CD14-positive monocyte (primary cell): ENCODE results near the gene ESRRB. TPM values are rescaled to one million over a fixed set of nuclear protein-coding genes. Genes with fewer than 3 reads are reported as not detected.

Experiments
- DNase-seq, 3 donors: peaks; one replicate each; pipeline ENCODE4 v3.0.0-alpha.2; 2011 to 2022
- H2AFZ ChIP-seq: 2 replicates; pipeline ENCODE4 v1.6.0; 2012; ENCODE audit warnings: mild to moderate bottlenecking, low read depth, low read length, inconsistent platforms; ENCODE audit not compliant: insufficient read depth, poor library complexity, severe bottlenecking
- H3K27ac ChIP-seq, 2 donors: 1 replicate in 1 of 2; 2 replicates in 1 of 2; pipeline ENCODE4 v1.5.1; 2012 to 2013; ENCODE audit warnings: low read length in 2 of 2, control low read depth in 1 of 2, inconsistent platforms in 1 of 2, low read depth in 1 of 2, mild to moderate bottlenecking in 1 of 2
- H3K27me3 ChIP-seq, 2 donors: one replicate each; pipeline versions ENCODE4 v1.6.0 to v1.6.1; 2011 to 2013; ENCODE audit warnings: low read length in 2 of 2; ENCODE audit not compliant: control insufficient read depth in 2 of 2, insufficient read depth in 2 of 2
- H3K36me3 ChIP-seq, 2 donors: replicated peaks in 1 of 2; 1 replicate in 1 of 2; 2 replicates in 1 of 2; pipeline versions ENCODE4 v1.5.1 to v1.6.1; 2012 to 2013; ENCODE audit warnings: low read length in 2 of 2, control low read depth in 1 of 2, inconsistent platforms in 1 of 2, mild to moderate bottlenecking in 1 of 2; ENCODE audit not compliant: insufficient read depth in 2 of 2, control insufficient read depth in 1 of 2
- H3K4me1 ChIP-seq, 2 donors: 1 replicate in 1 of 2; 2 replicates in 1 of 2; pipeline versions ENCODE4 v1.5.1 to v1.6.1; 2012 to 2013; ENCODE audit warnings: low read length in 2 of 2, control low read depth in 1 of 2, inconsistent platforms in 1 of 2, mild to moderate bottlenecking in 1 of 2, moderate library complexity in 1 of 2; ENCODE audit not compliant: insufficient read depth in 2 of 2, control insufficient read depth in 1 of 2
- H3K4me2 ChIP-seq: replicated peaks from 2 replicates; pipeline ENCODE3; 2012; ENCODE audit warnings: low read length, moderate library complexity, mild to moderate bottlenecking; ENCODE audit not compliant: poor library complexity, severe bottlenecking; ENCODE audit errors: extremely low read depth
- H3K4me3 ChIP-seq, 3 experiments: fragments of 200-600 bp in 1 of 3; sonication (generic) in 1 of 3; replicated peaks in 1 of 3; 1 replicate in 2 of 3; 2 replicates in 1 of 3; pipeline ENCODE4 v1.5.1; 2011 to 2013; ENCODE audit warnings: low read length in 3 of 3, mild to moderate bottlenecking in 3 of 3, control low read depth in 2 of 3, low read depth in 2 of 3, inconsistent platforms in 1 of 3, moderate library complexity in 1 of 3
- H3K79me2 ChIP-seq: 2 replicates; pipeline ENCODE4 v1.6.0; 2012; ENCODE audit warnings: mild to moderate bottlenecking, control low read depth, inconsistent platforms, low read length, moderate library complexity; ENCODE audit not compliant: insufficient read depth
- H3K9ac ChIP-seq: 2 replicates; pipeline ENCODE4 v1.6.0; 2017; ENCODE audit warnings: low read length, mild to moderate bottlenecking; ENCODE audit not compliant: insufficient read depth, poor library complexity, severe bottlenecking
- H3K9me3 ChIP-seq, 2 donors: replicated peaks in 1 of 2; 1 replicate in 1 of 2; 2 replicates in 1 of 2; pipeline versions ENCODE4 v1.5.1 to v1.6.1; 2012 to 2013; ENCODE audit warnings: low read length in 2 of 2, control low read depth in 1 of 2; ENCODE audit not compliant: control insufficient read depth in 1 of 2, insufficient read depth in 1 of 2
- H4K20me1 ChIP-seq: 2 replicates; pipeline ENCODE4 v1.6.0; 2012; ENCODE audit warnings: mild to moderate bottlenecking, low read length, control low read depth, moderate library complexity; ENCODE audit not compliant: insufficient read depth
- H3K27ac Mint-ChIP-seq, 7 donors: one replicate each; pipeline ENCODE4 v1.8.0; 2020; ENCODE audit warnings: mild to moderate bottlenecking in 7 of 7, mixed read lengths in 7 of 7, moderate library complexity in 6 of 7, inconsistent platforms in 2 of 7
- H3K27me3 Mint-ChIP-seq, 3 donors: one replicate each; pipeline ENCODE4 v1.8.0; 2021 to 2022; ENCODE audit warnings: low read depth in 3 of 3, mild to moderate bottlenecking in 3 of 3, mixed read lengths in 3 of 3, moderate library complexity in 3 of 3, inconsistent platforms in 1 of 3
- H3K36me3 Mint-ChIP-seq, 2 donors: one replicate each; pipeline ENCODE4 v1.8.0; 2020; ENCODE audit warnings: mixed read lengths in 2 of 2, inconsistent platforms in 1 of 2, mild to moderate bottlenecking in 1 of 2
- H3K4me1 Mint-ChIP-seq: one replicate; pipeline ENCODE4 v1.8.0; 2020; ENCODE audit warnings: mild to moderate bottlenecking, mixed read lengths
- H3K4me3 Mint-ChIP-seq, 2 donors: one replicate each; pipeline ENCODE4 v1.8.0; 2020; ENCODE audit warnings: mild to moderate bottlenecking in 2 of 2, mixed read lengths in 2 of 2, moderate library complexity in 1 of 2
- H3K9me3 Mint-ChIP-seq, 7 donors: one replicate each; pipeline ENCODE4 v1.8.0; 2020 to 2022; ENCODE audit warnings: mixed read lengths in 7 of 7, mild to moderate bottlenecking in 6 of 7, moderate library complexity in 6 of 7, inconsistent platforms in 2 of 7
- CTCF ChIP-seq: fragments of 200-600 bp; IDR thresholded peaks from one replicate; pipeline ENCODE4 v1.8.0; 2022; ENCODE audit warnings: antibody characterized with exemption, mild to moderate bottlenecking
- WGBS: methylation state at CpG from one replicate; pipeline ENCODE4 v1.1.5; 2013; ENCODE audit warnings: missing lambda C conversion rate; ENCODE audit not compliant: insufficient coverage; 5-methylcytosine and 5-hydroxymethylcytosine counted together
- intact Hi-C, 2 donors: fragments of 100-400 bp; cut with micrococcal nuclease; formaldehyde crosslinking; loops; one replicate each; pipeline versions ENCODE4 v1.15.0 to v1.15.1; 2023
- polyA plus RNA-seq, 3 donors: library from polyadenylated mRNA; depleted of rRNA in 1 of 3; unstranded in 2 of 3; stranded (reverse) in 1 of 3; fragments of 300-500 nt in 2 of 3; fragments of >200 nt in 1 of 3; fragmentation: Illumina TruSeq in 2 of 3; gene quantifications; 1 replicate in 2 of 3; 2 replicates in 1 of 3; pipeline ENCODE4 v1.2.3, GENCODE V29; 2012 to 2021

Gene ESRRB
- polyA plus RNA-seq, 3 donors, result 0.03 TPM; not detected in 2

- no CpG with 5 or more reads among the region's 2 CpGs for WGBS
- TF ChIP-seq CTCF, result no peak
These were observed 114.2 kb downstream of the ESRRB start for GRCh38 chr14:76490111-76490510.

GRCh38 chr14:76490735-76491134 is 114.8 kb downstream of the ESRRB start:
- H4K20me1 ChIP-seq, result no peaks in the 10 kb centered on the region
- 91% methylated on average over 10 of the region's 10 CpGs for WGBS
- H3K9ac ChIP-seq, result no peak overlapping the region
- no peaks in the 10 kb centered on the region for H3K4me1 ChIP-seq
- Mint-ChIP-seq H3K27me3 (peaks cover 1 to 5% (median 1%) of the 10 kb centered on the region in 3 donors), H3K9me3 (no peaks in the 10 kb centered on the region), H3K4me3 (no peak overlapping the region), H3K36me3 (no peaks in the 10 kb centered on the region), H3K27ac (no peak overlapping the region), H3K4me1 (no peaks in the 10 kb centered on the region)
- no peak overlapping the region for H3K27ac ChIP-seq
- H3K4me3 ChIP-seq, result no peak overlapping the region
- intact Hi-C loops, result no loop called here
- no peaks in the 10 kb centered on the region for H3K9me3 ChIP-seq
- H3K79me2 ChIP-seq, result no peaks in the 10 kb centered on the region
- no peaks in the 10 kb centered on the region for H3K36me3 ChIP-seq
- no peak overlapping the region for H3K4me2 ChIP-seq
- TF ChIP-seq CTCF, result no peak
- H2AFZ ChIP-seq, result no peak overlapping the region
- H3K27me3 ChIP-seq, result no peaks in the 10 kb centered on the region
- no peak for DNase-seq

More at GRCh38 chr14:76490111-76490510, 114.2 kb downstream of the ESRRB start:
- Histone ChIP-seq H3K9ac (no peak overlapping the region), H2AFZ (no peak overlapping the region), H4K20me1 (no peaks in the 10 kb centered on the region), H3K9me3 (no peaks in the 10 kb centered on the region), H3K27me3 (no peaks in the 10 kb centered on the region), H3K4me2 (no peak overlapping the region), H3K36me3 (no peaks in the 10 kb centered on the region), H3K27ac (no peak overlapping the region), H3K79me2 (no peaks in the 10 kb centered on the region), H3K4me1 (no peaks in the 10 kb centered on the region), H3K4me3 (no peak overlapping the region)
- peaks cover 1 to 5% (median 1%) of the 10 kb centered on the region in 3 donors for H3K27me3 Mint-ChIP-seq
- no peaks in the 10 kb centered on the region for H3K36me3 Mint-ChIP-seq
- H3K9me3 Mint-ChIP-seq, result no peaks in the 10 kb centered on the region
- no peak for DNase-seq
- no peak overlapping the region for H3K27ac Mint-ChIP-seq
- intact Hi-C loops, result no loop called here
- no peaks in the 10 kb centered on the region for H3K4me1 Mint-ChIP-seq
- H3K4me3 Mint-ChIP-seq, result no peak overlapping the region
